ENCODE data around the gene PHLDB1. TPM values are rescaled to one million over a fixed set of nuclear protein-coding genes. Genes with fewer than 3 reads are reported as not detected.

Gene PHLDB1
- total and polyA plus RNA-seq, 4 donors: 4.8 to 15.4 (median 6.0) TPM

DNA sequence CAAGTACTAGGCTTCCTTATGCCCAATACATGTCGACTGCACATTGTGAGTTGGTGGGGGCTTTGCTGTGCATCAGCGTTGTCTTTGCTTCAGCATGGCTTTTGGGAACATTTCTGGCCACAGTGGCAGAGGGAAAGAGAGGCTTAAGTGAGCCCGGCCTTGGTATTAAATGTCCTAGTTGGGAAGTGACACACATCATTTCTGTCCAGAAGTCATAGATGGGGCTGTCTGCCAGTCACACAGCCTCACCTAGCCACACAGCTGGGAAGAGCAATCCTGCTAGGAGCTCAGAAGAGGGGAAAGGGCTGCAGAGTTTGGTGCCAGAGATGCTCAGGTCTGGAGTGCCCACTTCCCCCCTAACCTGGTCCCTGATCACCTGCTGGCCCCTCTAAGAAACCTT, 44.4 kb downstream of the PHLDB1 start (continued):
- TF ChIP-seq, protein P1, sequence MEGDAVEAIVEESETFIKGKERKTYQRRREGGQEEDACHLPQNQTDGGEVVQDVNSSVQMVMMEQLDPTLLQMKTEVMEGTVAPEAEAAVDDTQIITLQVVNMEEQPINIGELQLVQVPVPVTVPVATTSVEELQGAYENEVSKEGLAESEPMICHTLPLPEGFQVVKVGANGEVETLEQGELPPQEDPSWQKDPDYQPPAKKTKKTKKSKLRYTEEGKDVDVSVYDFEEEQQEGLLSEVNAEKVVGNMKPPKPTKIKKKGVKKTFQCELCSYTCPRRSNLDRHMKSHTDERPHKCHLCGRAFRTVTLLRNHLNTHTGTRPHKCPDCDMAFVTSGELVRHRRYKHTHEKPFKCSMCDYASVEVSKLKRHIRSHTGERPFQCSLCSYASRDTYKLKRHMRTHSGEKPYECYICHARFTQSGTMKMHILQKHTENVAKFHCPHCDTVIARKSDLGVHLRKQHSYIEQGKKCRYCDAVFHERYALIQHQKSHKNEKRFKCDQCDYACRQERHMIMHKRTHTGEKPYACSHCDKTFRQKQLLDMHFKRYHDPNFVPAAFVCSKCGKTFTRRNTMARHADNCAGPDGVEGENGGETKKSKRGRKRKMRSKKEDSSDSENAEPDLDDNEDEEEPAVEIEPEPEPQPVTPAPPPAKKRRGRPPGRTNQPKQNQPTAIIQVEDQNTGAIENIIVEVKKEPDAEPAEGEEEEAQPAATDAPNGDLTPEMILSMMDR (IDR thresholded peaks at IDR 0.05; ENCODE audit: low read depth, low read length, missing input control): no peak

DNA sequence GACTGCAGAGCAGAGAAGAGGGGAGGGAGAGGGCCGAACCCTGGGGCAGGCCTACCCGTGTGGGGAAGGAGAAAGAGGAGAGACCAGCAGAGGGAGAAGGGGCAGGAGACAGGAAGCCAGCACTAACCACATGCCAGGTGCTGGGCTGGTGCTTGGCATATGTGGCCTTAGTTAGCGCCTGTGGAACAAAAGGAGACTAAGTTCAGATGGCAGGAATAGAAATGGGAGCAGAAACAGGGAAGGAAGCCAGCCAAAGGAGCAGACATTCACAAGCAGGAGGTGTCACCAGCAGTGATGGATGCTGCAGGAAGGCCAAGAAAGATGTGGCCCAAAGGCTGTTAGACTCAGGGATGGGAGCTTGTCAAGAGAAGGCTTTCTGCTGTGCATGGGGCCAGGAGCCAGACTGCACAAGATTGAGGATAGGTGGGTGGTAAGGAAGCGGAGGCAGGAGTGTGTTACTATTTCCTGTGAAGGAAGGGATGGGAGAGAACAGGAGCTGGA, 45.3 kb downstream of the PHLDB1 start:
- no peaks in the 10 kb centered on the region for H3K9me3 ChIP-seq (ENCODE audit: control insufficient read depth in 4 of 4, low read length in 3 of 4)
- whole genome bisulfite sequencing: 71% methylated on average over 4 of the region's 4 CpGs
- no peak for DNase-seq (ENCODE audit: low spot score)
- no peak overlapping the region for H3K4me3 ChIP-seq (ENCODE audit: low read depth in 1 of 3, low read length in 3 of 3)
- no peak overlapping the region for H3K27ac ChIP-seq (ENCODE audit: low read depth in 1 of 2, low read length in 2 of 2)
- no peaks in the 10 kb centered on the region for H3K4me1 ChIP-seq (ENCODE audit: control insufficient read depth in 4 of 4, insufficient read depth in 4 of 4, low read length in 3 of 4)
- H3K9ac ChIP-seq (ENCODE audit: low read depth in 1 of 2, low read length in 2 of 2): no peak overlapping the region
- peaks cover 0 to 3% (median 0%) of the 10 kb centered on the region in 4 donors for H3K36me3 ChIP-seq (ENCODE audit: control insufficient read depth in 4 of 4, insufficient read depth in 3 of 4, low read depth in 1 of 4, low read length in 3 of 4)
- no peaks in the 10 kb centered on the region for H3K27me3 ChIP-seq (ENCODE audit: control insufficient read depth in 4 of 4, insufficient read depth in 4 of 4, low read length in 3 of 4)
- TF ChIP-seq, protein P2, sequence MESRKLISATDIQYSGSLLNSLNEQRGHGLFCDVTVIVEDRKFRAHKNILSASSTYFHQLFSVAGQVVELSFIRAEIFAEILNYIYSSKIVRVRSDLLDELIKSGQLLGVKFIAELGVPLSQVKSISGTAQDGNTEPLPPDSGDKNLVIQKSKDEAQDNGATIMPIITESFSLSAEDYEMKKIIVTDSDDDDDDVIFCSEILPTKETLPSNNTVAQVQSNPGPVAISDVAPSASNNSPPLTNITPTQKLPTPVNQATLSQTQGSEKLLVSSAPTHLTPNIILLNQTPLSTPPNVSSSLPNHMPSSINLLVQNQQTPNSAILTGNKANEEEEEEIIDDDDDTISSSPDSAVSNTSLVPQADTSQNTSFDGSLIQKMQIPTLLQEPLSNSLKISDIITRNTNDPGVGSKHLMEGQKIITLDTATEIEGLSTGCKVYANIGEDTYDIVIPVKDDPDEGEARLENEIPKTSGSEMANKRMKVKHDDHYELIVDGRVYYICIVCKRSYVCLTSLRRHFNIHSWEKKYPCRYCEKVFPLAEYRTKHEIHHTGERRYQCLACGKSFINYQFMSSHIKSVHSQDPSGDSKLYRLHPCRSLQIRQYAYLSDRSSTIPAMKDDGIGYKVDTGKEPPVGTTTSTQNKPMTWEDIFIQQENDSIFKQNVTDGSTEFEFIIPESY (IDR thresholded peaks at IDR 0.05): no peak
- TF ChIP-seq HNF4G (IDR thresholded peaks at IDR 0.05) (no peak), FOXA2 (IDR thresholded peaks at IDR 0.05) (no peak)

DNA sequence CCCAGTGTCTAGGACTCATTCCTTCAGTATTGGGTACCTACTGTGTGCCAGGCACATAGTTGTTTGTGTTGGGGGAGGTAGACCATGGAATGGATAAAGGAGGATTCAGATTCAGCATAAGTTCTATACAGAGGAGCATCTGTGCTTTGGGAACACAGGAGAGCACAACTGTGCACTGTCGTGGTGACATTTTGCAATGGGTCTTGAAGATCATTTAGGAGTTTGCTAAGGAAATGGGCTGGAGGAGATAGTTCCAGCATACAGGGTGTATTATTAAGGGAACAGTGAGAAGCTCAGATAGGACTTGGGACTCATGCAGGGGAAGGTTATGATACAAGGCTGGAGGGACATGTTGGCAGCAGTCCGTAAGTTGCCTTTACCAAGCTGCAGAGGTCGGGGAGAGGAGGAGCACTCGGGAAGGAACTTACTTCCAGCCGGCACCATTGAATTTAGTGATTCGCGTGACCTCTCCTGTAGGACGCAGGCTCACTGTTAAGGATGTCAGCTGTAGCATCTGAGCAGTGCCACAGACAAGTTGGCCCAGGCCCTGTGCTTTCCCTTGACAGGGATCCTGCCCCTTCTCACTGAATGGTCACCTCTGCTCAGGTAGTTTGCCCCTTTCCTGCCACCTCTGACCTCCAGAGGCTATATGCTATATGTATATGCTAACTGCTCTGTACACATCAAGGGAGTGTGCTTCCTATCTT, 46.4 kb downstream of the PHLDB1 start:
- DNase-seq (ENCODE audit: low spot score): no peak
- no peaks in the 10 kb centered on the region for H3K27me3 ChIP-seq (ENCODE audit: control insufficient read depth in 4 of 4, insufficient read depth in 4 of 4, low read length in 3 of 4)
- no peaks in the 10 kb centered on the region for H3K4me1 ChIP-seq (ENCODE audit: control insufficient read depth in 4 of 4, insufficient read depth in 4 of 4, low read length in 3 of 4)
- H3K9ac ChIP-seq (ENCODE audit: low read depth in 1 of 2, low read length in 2 of 2): no peak overlapping the region
- no peak overlapping the region for H3K27ac ChIP-seq (ENCODE audit: low read depth in 1 of 2, low read length in 2 of 2)
- no peak overlapping the region for H3K4me3 ChIP-seq (ENCODE audit: low read depth in 1 of 3, low read length in 3 of 3)
- TF ChIP-seq, protein P1 (IDR thresholded peaks at IDR 0.05; ENCODE audit: low read depth, low read length, missing input control): no peak
- TF ChIP-seq SP1 (IDR thresholded peaks at IDR 0.05) (no peak), GABPA (IDR thresholded peaks at IDR 0.05 in 1 of 2, conservative IDR thresholded peaks at IDR 0.05 in 1 of 2) (no peak), EGR1 (IDR thresholded peaks at IDR 0.05; ENCODE audit: low read depth in 2 of 2) (no peak), RAD21 (IDR thresholded peaks at IDR 0.05) (no peak), HNF4G (IDR thresholded peaks at IDR 0.05) (no peak), FOXA2 (IDR thresholded peaks at IDR 0.05) (no peak), FOXA1 (IDR thresholded peaks at IDR 0.05) (no peak)
- TF ChIP-seq, protein P2 (IDR thresholded peaks at IDR 0.05): no peak
- TF ChIP-seq, protein P3, sequence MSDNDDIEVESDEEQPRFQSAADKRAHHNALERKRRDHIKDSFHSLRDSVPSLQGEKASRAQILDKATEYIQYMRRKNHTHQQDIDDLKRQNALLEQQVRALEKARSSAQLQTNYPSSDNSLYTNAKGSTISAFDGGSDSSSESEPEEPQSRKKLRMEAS (IDR thresholded peaks at IDR 0.05): no peak
- H3K9me3 ChIP-seq (ENCODE audit: control insufficient read depth in 4 of 4, low read length in 3 of 4): no peaks in the 10 kb centered on the region
- 88% methylated on average over 8 of the region's 8 CpGs for WGBS
- peaks cover 0 to 3% (median 0%) of the 10 kb centered on the region in 4 donors for H3K36me3 ChIP-seq (ENCODE audit: control insufficient read depth in 4 of 4, insufficient read depth in 3 of 4, low read depth in 1 of 4, low read length in 3 of 4)
